Large intestine (tissue), 3 donors: ENCODE data around the gene CES3. TPM values are rescaled to one million over a fixed set of nuclear protein-coding genes. Genes with fewer than 3 reads are reported as not detected.
"Not testable (repeated sequence)": the region's sequence is repeated elsewhere in the genome, so short reads cannot be mapped to it uniquely, and the experiment has no call there.

Experiments
- DNase-seq, 2 donors: peaks; one replicate each; pipeline versions ENCODE4 v3.0.0 to v3.0.0-alpha.2; 2013
- H3K27ac ChIP-seq: one replicate; pipeline ENCODE4 v1.5.1; 2013; ENCODE audit warnings: low read length
- H3K27me3 ChIP-seq: 2 replicates; pipeline ENCODE4 v1.6.1; 2013; ENCODE audit warnings: low read length; ENCODE audit not compliant: control insufficient read depth, insufficient read depth
- H3K36me3 ChIP-seq: 2 replicates; pipeline ENCODE4 v1.6.1; 2013; ENCODE audit warnings: low read length; ENCODE audit not compliant: control insufficient read depth, insufficient read depth
- H3K4me1 ChIP-seq: one replicate; pipeline ENCODE4 v1.6.1; 2013; ENCODE audit warnings: low read length; ENCODE audit not compliant: control insufficient read depth, insufficient read depth
- H3K4me3 ChIP-seq: one replicate; pipeline ENCODE4 v1.5.1; 2013; ENCODE audit warnings: low read length
- H3K9me3 ChIP-seq: one replicate; pipeline ENCODE4 v1.6.1; 2013; ENCODE audit warnings: mild to moderate bottlenecking, low read depth, low read length, moderate library complexity; ENCODE audit not compliant: control insufficient read depth
- WGBS: methylation state at CpG from one replicate; pipeline ENCODE4 v1.1.5; 2013; ENCODE audit warnings: low lambda C conversion rate; ENCODE audit not compliant: insufficient coverage; 5-methylcytosine and 5-hydroxymethylcytosine counted together
- polyA plus RNA-seq: library from polyadenylated mRNA; unstranded; fragments of 120-200 nt; gene quantifications from one replicate; pipeline ENCODE4 v1.2.1, GENCODE V29; 2013

CES3 gene
- polyA plus RNA-seq, 1 donor: 16.0 TPM

DNA sequence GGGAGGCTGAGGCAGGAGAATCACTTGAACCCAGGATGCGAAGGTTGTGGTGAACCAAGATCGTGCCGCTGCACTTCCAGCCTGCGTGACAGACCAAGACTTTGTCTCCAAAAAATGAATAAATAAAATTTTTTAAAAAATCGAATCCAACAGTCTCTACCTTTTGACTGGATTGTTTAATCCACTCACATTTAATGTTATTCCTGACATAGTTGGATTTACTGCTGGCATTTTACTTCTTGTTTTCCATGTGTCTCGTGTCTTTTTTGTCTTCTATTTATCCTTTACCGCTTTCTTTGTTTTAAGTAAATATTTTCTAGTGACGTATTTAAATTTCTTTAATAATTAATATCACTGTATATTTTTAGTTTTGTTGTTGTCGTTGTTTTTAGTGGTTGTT is 22.0 kb downstream of the CES3 start:
- no peaks in the 10 kb centered on the region for H3K27me3 ChIP-seq
- H3K4me1 ChIP-seq: peaks cover under 1% of the 10 kb centered on the region
- no peaks in the 10 kb centered on the region for H3K36me3 ChIP-seq
- WGBS: 100% methylated on average over 2 of the region's 9 CpGs
- no peaks in the 10 kb centered on the region for H3K9me3 ChIP-seq
- no peak for DNase-seq
- H3K4me3 ChIP-seq: no peak overlapping the region
- H3K27ac ChIP-seq: no peak overlapping the region

DNA sequence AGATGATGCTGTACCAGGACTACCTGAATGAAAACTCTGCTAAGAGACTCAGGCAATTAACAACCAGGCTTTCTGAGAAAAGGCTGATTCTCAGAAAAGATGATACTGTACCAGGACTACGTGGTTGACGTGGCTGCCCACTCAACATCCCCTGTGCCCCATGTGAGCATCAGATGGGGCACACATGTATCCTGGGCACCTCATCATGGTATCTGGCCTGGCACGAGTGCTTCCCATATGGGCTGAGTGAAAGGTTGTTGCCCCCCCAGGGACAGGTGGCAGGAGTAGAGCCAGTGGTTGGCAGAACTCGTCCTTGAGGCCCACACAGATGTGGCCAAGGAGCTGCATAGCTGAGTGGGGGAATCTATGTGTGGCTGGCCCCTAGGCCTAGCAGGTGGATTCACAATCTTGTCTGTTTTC is 23.8 kb downstream of the CES3 start:
- Histone ChIP-seq H3K36me3 (no peaks in the 10 kb centered on the region), H3K9me3 (no peaks in the 10 kb centered on the region), H3K4me3 (no peak overlapping the region), H3K27me3 (no peaks in the 10 kb centered on the region), H3K4me1 (peaks cover 3% of the 10 kb centered on the region), H3K27ac (no peak overlapping the region)
- no CpG with 5 or more reads among the region's 4 CpGs for WGBS
- DNase-seq: no peak

DNA sequence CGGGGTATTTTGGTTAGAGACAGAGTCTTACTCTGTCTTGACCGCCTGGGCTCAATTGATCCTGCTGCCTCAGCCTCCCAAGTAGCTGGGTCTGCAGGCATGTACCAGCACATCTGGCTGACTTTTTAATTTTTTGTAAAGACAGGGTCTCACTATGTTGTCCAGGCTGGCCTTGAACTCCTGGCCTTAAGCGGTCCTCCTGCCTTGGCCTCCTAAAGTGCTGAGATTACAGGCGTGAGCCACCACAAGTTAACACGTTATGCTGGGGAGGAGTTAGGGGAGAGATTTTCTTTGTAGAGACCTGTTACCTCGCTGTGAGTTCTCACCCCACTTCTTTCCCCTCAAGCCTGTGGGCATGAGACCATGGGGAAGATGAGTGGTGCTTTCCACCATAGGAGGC is 25.5 kb downstream of the CES3 start:
- DNase-seq: no peak
- H3K4me3 ChIP-seq: no peak overlapping the region
- H3K27me3 ChIP-seq: no peaks in the 10 kb centered on the region
- peaks cover 3% of the 10 kb centered on the region for H3K4me1 ChIP-seq
- 86% methylated on average over 1 of the region's 6 CpGs for WGBS
- no peaks in the 10 kb centered on the region for H3K9me3 ChIP-seq
- no peaks in the 10 kb centered on the region for H3K36me3 ChIP-seq
- H3K27ac ChIP-seq: no peak overlapping the region

GRCh38 chr16:66988197-66988788 is 27.2 kb downstream of the CES3 start, which contains the start of gene CES4A:
CES4A (plus strand) TSS chr16:66988589; CDS start chr16:66988773, 184 bp downstream.
- H3K36me3 ChIP-seq: no peaks in the 10 kb centered on the region
- H3K4me3 ChIP-seq: no peak within 1 kb of the TSS
- WGBS: no CpG with 5 or more reads among the region's 11 CpGs
- peak; percentile 50 to 52 for DNase-seq
- H3K27me3 ChIP-seq: no peaks in the 10 kb centered on the region
- H3K27ac ChIP-seq: no peak within 1 kb of the TSS
- peaks cover 3% of the 10 kb centered on the region for H3K4me1 ChIP-seq
- no peaks in the 10 kb centered on the region for H3K9me3 ChIP-seq

- Histone ChIP-seq H3K9me3 (no peaks in the 10 kb centered on the region), H3K27me3 (no peaks in the 10 kb centered on the region), H3K4me3 (no peak overlapping the region), H3K27ac (no peak overlapping the region), H3K4me1 (peaks cover 4% of the 10 kb centered on the region), H3K36me3 (no peaks in the 10 kb centered on the region)
- 80% methylated on average over 1 of the region's 2 CpGs for WGBS
- no peak for DNase-seq
Observed at GRCh38 chr16:66991545-66992077, 30.5 kb downstream of the CES3 start.

- H3K4me3 ChIP-seq, H3K27me3 ChIP-seq, H3K4me1 ChIP-seq, H3K36me3 ChIP-seq, H3K9me3 ChIP-seq, DNase-seq, H3K27ac ChIP-seq: not testable (repeated sequence)
- no CpG with 5 or more reads among the region's 12 CpGs for whole genome bisulfite sequencing
Observed at GRCh38 chr16:66993558-66993957, 32.5 kb downstream of the CES3 start.

DNA sequence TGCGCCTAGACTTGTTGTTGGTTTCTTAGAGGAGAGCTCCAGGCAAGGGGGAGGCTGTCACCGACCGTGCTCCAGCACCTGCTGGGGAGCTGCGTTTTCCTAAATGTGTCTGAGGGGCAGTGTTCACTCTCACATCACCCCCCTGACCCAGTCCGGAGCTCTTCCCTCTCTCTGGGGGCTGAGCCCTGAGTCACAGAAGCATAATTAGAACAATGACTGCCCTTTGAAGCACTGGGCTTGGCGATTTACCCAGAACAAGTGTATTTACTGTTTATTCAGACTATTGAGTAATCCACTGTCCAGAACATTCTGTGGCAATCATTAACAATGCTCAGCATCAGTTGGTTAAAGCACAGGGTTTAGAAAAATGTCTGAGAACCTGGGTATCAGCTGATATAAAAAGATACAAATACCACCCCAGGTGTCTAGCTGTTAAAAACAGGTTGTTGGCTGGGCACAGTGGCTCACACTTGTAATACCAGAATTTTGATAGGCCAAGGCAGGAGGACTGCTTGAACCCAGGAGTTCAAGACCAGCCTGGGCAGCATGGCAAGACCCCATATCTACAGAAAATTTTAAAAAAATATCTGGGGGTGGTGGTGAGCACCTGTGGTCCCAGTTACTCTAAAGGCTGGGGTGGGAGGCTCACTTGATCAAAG is 35.4 kb downstream of the CES3 start:
- no peaks in the 10 kb centered on the region for H3K36me3 ChIP-seq
- 34% methylated on average over 3 of the region's 6 CpGs for WGBS
- peaks cover 3% of the 10 kb centered on the region for H3K9me3 ChIP-seq
- peaks cover 10% of the 10 kb centered on the region for H3K4me1 ChIP-seq
- no peak overlapping the region for H3K27ac ChIP-seq
- DNase-seq: peak; percentile 37 to 74
- H3K4me3 ChIP-seq: no peak overlapping the region
- H3K27me3 ChIP-seq: no peaks in the 10 kb centered on the region

DNA sequence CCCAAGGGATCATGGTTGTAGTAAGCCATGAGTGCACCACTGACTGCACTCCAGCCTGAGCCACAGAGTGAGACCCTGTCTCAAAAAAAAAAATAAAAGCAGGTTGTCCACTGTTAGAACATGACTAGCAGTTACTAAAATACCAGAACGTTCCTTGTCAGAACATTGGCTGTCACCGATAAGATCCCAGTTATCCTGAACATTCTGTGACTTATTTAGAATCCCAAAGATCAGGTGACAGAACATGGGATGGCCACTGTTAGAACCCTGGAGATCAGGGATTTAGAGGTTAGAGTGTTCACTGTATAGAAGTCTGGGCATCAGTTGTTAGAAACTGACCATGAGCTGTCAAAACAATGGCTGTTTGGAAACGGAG is 35.9 kb downstream of the CES3 start:
- no peak for DNase-seq
- peaks cover 3% of the 10 kb centered on the region for H3K27me3 ChIP-seq
- H3K4me3 ChIP-seq: no peak overlapping the region
- H3K4me1 ChIP-seq: peaks cover 11% of the 10 kb centered on the region
- no peaks in the 10 kb centered on the region for H3K36me3 ChIP-seq
- H3K27ac ChIP-seq: no peak overlapping the region
- H3K9me3 ChIP-seq: peaks cover 3% of the 10 kb centered on the region
- no CpG with 5 or more reads among the region's 3 CpGs for WGBS

DNA sequence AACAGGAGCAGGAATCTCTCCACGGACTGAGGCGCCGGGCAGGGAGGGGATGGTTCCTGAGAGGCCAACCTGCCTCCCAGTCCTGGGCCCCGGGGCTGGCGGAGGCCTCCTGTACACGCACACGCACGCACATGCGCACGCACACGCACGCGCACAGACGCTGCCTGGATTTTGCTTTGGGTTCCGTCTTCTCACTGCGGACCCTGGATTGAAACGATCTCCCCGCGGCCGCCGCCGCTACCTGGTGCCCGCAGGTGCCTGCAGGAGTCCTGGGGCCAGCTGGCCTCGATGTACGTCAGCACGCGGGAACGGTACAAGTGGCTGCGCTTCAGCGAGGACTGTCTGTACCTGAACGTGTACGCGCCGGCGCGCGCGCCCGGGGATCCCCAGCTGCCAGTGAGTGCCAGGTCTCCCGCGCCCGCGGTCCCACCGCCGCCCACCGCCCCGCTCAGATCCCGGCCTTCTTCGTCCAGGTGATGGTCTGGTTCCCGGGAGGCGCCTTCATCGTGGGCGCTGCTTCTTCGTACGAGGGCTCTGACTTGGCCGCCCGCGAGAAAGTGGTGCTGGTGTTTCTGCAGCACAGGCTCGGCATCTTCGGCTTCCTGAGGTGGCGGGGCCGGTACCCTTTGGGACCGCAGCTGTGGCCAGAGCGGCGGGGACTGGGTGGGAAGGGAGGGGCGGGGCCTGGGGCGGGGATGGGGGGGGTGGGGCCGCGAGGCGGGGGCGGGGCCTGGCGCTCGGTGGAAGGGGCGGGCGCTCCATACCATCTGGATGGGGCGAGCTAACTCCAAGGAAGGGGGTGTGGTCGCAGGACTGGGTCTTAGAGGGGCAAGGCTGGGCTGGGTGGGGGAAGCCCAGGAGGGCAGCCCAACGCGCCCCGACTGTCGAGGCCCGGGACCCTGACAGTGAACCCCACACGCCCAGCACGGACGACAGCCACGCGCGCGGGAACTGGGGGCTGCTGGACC is 39.6 kb downstream of the CES3 start:
- H3K27ac ChIP-seq: no peak overlapping the region
- peaks cover 3% of the 10 kb centered on the region for H3K9me3 ChIP-seq
- H3K27me3 ChIP-seq: peaks cover 3% of the 10 kb centered on the region
- peak overlapping the region; percentile 47 for H3K4me3 ChIP-seq
- peak; percentile 38 to 76 for DNase-seq
- WGBS: no CpG with 5 or more reads among the region's 89 CpGs
- peaks cover 18% of the 10 kb centered on the region for H3K36me3 ChIP-seq
- peaks cover 11% of the 10 kb centered on the region for H3K4me1 ChIP-seq

DNA sequence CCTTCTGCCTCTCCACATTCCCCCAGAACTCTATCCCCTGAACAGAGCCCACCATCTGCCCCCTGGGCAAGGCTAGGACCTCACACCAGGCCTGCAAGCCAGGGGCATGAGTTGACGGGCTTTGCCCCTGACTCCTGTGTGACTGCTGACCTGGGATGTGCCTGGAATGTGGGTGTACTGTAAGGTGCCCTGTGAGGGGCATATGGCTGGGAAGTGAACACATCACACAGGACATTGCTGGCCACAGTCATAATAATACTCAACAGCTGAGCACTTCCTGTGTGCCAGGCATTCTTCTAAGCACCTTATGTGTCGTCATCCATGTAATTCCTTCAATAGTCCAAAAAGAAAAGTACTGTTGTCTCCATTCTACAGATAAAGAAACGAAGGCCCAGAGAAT is 40.7 kb downstream of the CES3 start:
- no peak overlapping the region for H3K27ac ChIP-seq
- H3K4me1 ChIP-seq: peaks cover 9% of the 10 kb centered on the region
- peaks cover 3% of the 10 kb centered on the region for H3K9me3 ChIP-seq
- no peak overlapping the region for H3K4me3 ChIP-seq
- H3K27me3 ChIP-seq: peaks cover 3% of the 10 kb centered on the region
- H3K36me3 ChIP-seq: peaks cover 18% of the 10 kb centered on the region
- WGBS: no CpG with 5 or more reads among the region's 3 CpGs
- DNase-seq: no peak
